ENCODE measurements around the gene ULBP2. TPM values are rescaled to one million over a fixed set of nuclear protein-coding genes. Genes with fewer than 3 reads are reported as not detected.

The ULBP2 gene
- total RNA-seq, 1 experiment from 2014 or later, result not detected

DNA sequence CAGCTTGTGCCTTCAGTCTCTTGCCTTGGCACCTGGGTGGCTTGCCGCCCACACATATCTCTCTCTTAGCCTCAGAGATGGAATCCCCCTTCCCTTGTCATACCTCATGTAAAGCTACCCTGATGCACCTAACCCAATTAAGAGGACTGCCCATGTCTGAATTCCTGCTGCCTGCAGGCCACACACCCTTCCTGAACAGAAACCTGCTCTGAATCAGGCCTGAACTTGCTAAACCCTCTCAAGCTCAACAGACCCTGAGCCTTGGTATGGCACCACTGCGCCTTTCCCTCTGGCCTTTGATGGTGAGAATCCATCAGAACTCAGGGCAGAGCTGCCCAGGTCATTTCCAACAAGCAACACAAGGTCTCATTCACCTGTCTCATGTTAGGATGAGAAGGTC lies 24.1 kb upstream of the ULBP2 start:
- no CpG with 5 or more reads among the region's 2 CpGs for WGBS (ENCODE audit: extremely low coverage, insufficient read length, low lambda C conversion rate)

More for the DNA sequence above, 24.1 kb upstream of the ULBP2 start:
- H3K9ac ChIP-seq (ENCODE audit: extremely low read depth, insufficient read length, low read length), result no peak overlapping the region
- peaks cover 2% of the 10 kb centered on the region for H4K20me1 ChIP-seq (ENCODE audit: control insufficient read depth, insufficient read depth, insufficient read length)
- DNase-seq, result no peak
- no peaks in the 10 kb centered on the region for H3K79me1 ChIP-seq (ENCODE audit: insufficient read depth, low read depth, low read length, poor library complexity, severe bottlenecking)
- no peak overlapping the region for H3K4ac ChIP-seq (ENCODE audit: low read depth, low read length)
- H3K4me3 Mint-ChIP-seq, result no peak overlapping the region
- no peak overlapping the region for H2BK120ac ChIP-seq (ENCODE audit: low read depth, low read length, poor library complexity, severe bottlenecking)
- H3K36me3 Mint-ChIP-seq (ENCODE audit: insufficient read depth in 1 of 3, low read depth in 3 of 3), result no peaks in the 10 kb centered on the region
- peaks cover 4 to 7% of the 10 kb centered on the region in 2 experiments for H3K4me1 Mint-ChIP-seq
- no peak overlapping the region for H3K27ac ChIP-seq (ENCODE audit: insufficient read length, low read depth, low read length)
- no peak overlapping the region for H3T11ph ChIP-seq (ENCODE audit: low read length)
- no peak overlapping the region for H4K8ac ChIP-seq (replicated peaks; ENCODE audit: insufficient read length, low read depth, low read length)
- no peaks in the 10 kb centered on the region for H3K4me1 ChIP-seq (ENCODE audit: insufficient read depth, low read length)
- H3K79me2 ChIP-seq (ENCODE audit: insufficient read depth, low read length), result no peaks in the 10 kb centered on the region
- H3K18ac ChIP-seq (ENCODE audit: insufficient read length, low read depth, low read length), result no peak overlapping the region
- H3K9me3 Mint-ChIP-seq, result no peaks in the 10 kb centered on the region
- H3K27ac Mint-ChIP-seq, result no peak overlapping the region
- H2AFZ ChIP-seq (ENCODE audit: low read length), result no peak overlapping the region
- H3K27me3 Mint-ChIP-seq (ENCODE audit: low read depth), result peaks cover 74% of the 10 kb centered on the region
- TF ChIP-seq, protein P1, sequence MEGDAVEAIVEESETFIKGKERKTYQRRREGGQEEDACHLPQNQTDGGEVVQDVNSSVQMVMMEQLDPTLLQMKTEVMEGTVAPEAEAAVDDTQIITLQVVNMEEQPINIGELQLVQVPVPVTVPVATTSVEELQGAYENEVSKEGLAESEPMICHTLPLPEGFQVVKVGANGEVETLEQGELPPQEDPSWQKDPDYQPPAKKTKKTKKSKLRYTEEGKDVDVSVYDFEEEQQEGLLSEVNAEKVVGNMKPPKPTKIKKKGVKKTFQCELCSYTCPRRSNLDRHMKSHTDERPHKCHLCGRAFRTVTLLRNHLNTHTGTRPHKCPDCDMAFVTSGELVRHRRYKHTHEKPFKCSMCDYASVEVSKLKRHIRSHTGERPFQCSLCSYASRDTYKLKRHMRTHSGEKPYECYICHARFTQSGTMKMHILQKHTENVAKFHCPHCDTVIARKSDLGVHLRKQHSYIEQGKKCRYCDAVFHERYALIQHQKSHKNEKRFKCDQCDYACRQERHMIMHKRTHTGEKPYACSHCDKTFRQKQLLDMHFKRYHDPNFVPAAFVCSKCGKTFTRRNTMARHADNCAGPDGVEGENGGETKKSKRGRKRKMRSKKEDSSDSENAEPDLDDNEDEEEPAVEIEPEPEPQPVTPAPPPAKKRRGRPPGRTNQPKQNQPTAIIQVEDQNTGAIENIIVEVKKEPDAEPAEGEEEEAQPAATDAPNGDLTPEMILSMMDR (conservative IDR thresholded peaks at IDR 0.05), result no peak
- no peak overlapping the region for H4K91ac ChIP-seq (ENCODE audit: insufficient read length, low read depth, low read length)
- H2BK15ac ChIP-seq (ENCODE audit: low read depth, low read length), result no peak overlapping the region
- no peak overlapping the region for H4K5ac ChIP-seq (ENCODE audit: insufficient read length, low read depth, low read length)
- H3K27me3 ChIP-seq (ENCODE audit: insufficient read depth, low read length), result peaks cover 21% of the 10 kb centered on the region; the same call in 1 of the 2 replicates
- no peak overlapping the region for H3K23ac ChIP-seq (ENCODE audit: insufficient read length, low read depth, low read length)
- H3K9me3 ChIP-seq (ENCODE audit: control insufficient read depth, low read depth, low read length), result no peaks in the 10 kb centered on the region
- no peak overlapping the region for H2BK20ac ChIP-seq (ENCODE audit: low read depth, low read length, poor library complexity, severe bottlenecking)
- no peak overlapping the region for H3K14ac ChIP-seq (ENCODE audit: insufficient read depth, low read length)
- no peak overlapping the region for H2BK12ac ChIP-seq (ENCODE audit: insufficient read length, low read depth, low read length)
- H3K56ac ChIP-seq (ENCODE audit: insufficient read length, low read depth, low read length), result no peak overlapping the region
- H2BK5ac ChIP-seq (ENCODE audit: insufficient read length, low read length), result no peak overlapping the region
- H2AK5ac ChIP-seq (ENCODE audit: insufficient read length, low read length), result no peak overlapping the region
- peaks cover 4% of the 10 kb centered on the region for H3K23me2 ChIP-seq (ENCODE audit: insufficient read length, low read depth, low read length, poor library complexity, severe bottlenecking)
- H3K4me2 ChIP-seq (ENCODE audit: insufficient read depth, insufficient read length, low read length), result no peak overlapping the region

Data from H9 (cell line).